HCT116 (cell line): Measurements from ENCODE around the gene BRAT1. TPM values are rescaled to one million over a fixed set of nuclear protein-coding genes. Genes with fewer than 3 reads are reported as not detected.

Source experiments
- ATAC-seq: fragments of 200-7000 bp; cut with Tn5 transposase; 2 replicates; pipeline ENCODE4 v1.9.1; 2020; ENCODE audit warnings: mild to moderate bottlenecking, moderate library complexity
- BruUV-seq: library from RNA; stranded (reverse); fragments of 400-500 nt; replicated peaks from 2 replicates; lab custom pipeline; 2021; lab: Mats Ljungman, UMichigan
- CTCF ChIA-PET: fragments of 300-600 bp; sonication (Branson Sonifier 250); formaldehyde crosslinking; loops from one replicate; lab custom pipeline; 2021; ENCODE audit warnings: antibody characterized with exemption; lab: Charles Lee
- POLR2A ChIA-PET: fragments of 300-600, 350-600 bp; sonication (Branson Sonifier 250); formaldehyde crosslinking; loops from one replicate; lab custom pipeline; 2021; ENCODE audit warnings: antibody characterized with exemption; lab: Charles Lee
- RAD21 ChIA-PET, 2 experiments: fragments of 300-600 bp; sonication (Branson Sonifier 250); formaldehyde crosslinking; loops; one replicate each; lab custom pipeline; 2023; ENCODE audit warnings: low total read pairs in 2 of 2; ENCODE audit not compliant: uncharacterized antibody in 2 of 2, unreplicated experiment in 2 of 2, low non-redundant PET in 1 of 2; lab: Charles Lee
- DNase-seq: peaks from one replicate; pipeline ENCODE4 v3.0.0-alpha.2; 2010; ENCODE audit warnings: low read depth, low spot score
- H2AFZ ChIP-seq: fragments of 200-600 bp; shearing (Covaris generic), sonication (generic); 2 replicates; pipeline ENCODE4 v1.6.1; 2017; ENCODE audit warnings: low read depth, mixed run types, mixed read lengths, antibody characterized with exemption, low read length; ENCODE audit not compliant: poor library complexity, severe bottlenecking
- H3K27ac ChIP-seq: 2 replicates; pipeline ENCODE4 v1.5.1; 2012; ENCODE audit warnings: low read depth, low read length
- H3K27me3 ChIP-seq: fragments of 200-600 bp; sonication (generic); 2 replicates; pipeline ENCODE4 v1.6.1; 2016; ENCODE audit warnings: mixed run types, low read length, mixed read lengths; ENCODE audit not compliant: insufficient read depth
- H3K36me3 ChIP-seq, 2 experiments: fragments of 200-500 bp in 1 of 2; fragments of 200-600 bp in 1 of 2; sonication (Bioruptor generic) in 1 of 2; sonication (generic) in 1 of 2; 2 replicates each; pipeline versions ENCODE4 v1.5.1 to v1.6.1; 2014 to 2016; ENCODE audit warnings: low read length in 2 of 2, inconsistent platforms in 1 of 2, mixed read lengths in 1 of 2, mixed run types in 1 of 2; ENCODE audit not compliant: insufficient read depth in 2 of 2, control insufficient read depth in 1 of 2
- H3K4me1 ChIP-seq, 2 experiments: fragments of 200-600 bp in 1 of 2; sonication (generic) in 1 of 2; 2 replicates each; pipeline versions ENCODE4 v1.5.1 to v1.6.1; 2012 to 2017; ENCODE audit warnings: low read length in 2 of 2, inconsistent platforms in 1 of 2, mild to moderate bottlenecking in 1 of 2, mixed read lengths in 1 of 2, mixed run types in 1 of 2, moderate library complexity in 1 of 2; ENCODE audit not compliant: insufficient read depth in 2 of 2, control insufficient read depth in 1 of 2
- H3K4me2 ChIP-seq: fragments of 200-600 bp; sonication (generic); 2 replicates; pipeline ENCODE4 v1.6.1; 2017; ENCODE audit warnings: mixed run types, low read length, mixed read lengths
- H3K4me3 ChIP-seq, 2 experiments: fragments of 200-600 bp in 1 of 2; sonication (generic) in 1 of 2; replicated peaks in 1 of 2; 2 replicates each; pipeline ENCODE4 v1.5.1; 2011 to 2016; ENCODE audit warnings: low read length in 2 of 2, control low read depth in 1 of 2, low read depth in 1 of 2, mild to moderate bottlenecking in 1 of 2, mixed read lengths in 1 of 2, mixed run types in 1 of 2
- H3K79me2 ChIP-seq: fragments of 200-600 bp; sonication (generic); 2 replicates; pipeline ENCODE4 v1.6.1; 2017; ENCODE audit warnings: mild to moderate bottlenecking, mixed run types, low read length, moderate library complexity, mixed read lengths; ENCODE audit not compliant: insufficient read depth
- H3K9ac ChIP-seq: fragments of 200-600 bp; sonication (generic); 2 replicates; pipeline ENCODE4 v1.6.1; 2016; ENCODE audit warnings: low read length, mixed read lengths
- H3K9me2 ChIP-seq: fragments of 200-600 bp; sonication (generic), shearing (Covaris generic); 2 replicates; pipeline ENCODE4 v1.6.1; 2017; ENCODE audit warnings: mixed run types, mild to moderate bottlenecking, moderate library complexity; ENCODE audit not compliant: insufficient read depth
- H3K9me3 ChIP-seq, 2 experiments: fragments of 200-500 bp in 1 of 2; fragments of 200-600 bp in 1 of 2; sonication (Bioruptor generic) in 1 of 2; sonication (generic) in 1 of 2; 2 replicates each; pipeline ENCODE4 v1.6.1; 2014 to 2017; ENCODE audit warnings: low read length in 2 of 2, mixed read lengths in 2 of 2, inconsistent platforms in 1 of 2, low read depth in 1 of 2, mild to moderate bottlenecking in 1 of 2, mixed run types in 1 of 2, moderate library complexity in 1 of 2; ENCODE audit not compliant: control insufficient read depth in 1 of 2, insufficient read depth in 1 of 2
- H4K20me1 ChIP-seq: fragments of 200-600 bp; sonication (generic), shearing (Covaris generic); 2 replicates; pipeline ENCODE4 v1.6.1; 2017; ENCODE audit warnings: mixed run types, mild to moderate bottlenecking, moderate library complexity; ENCODE audit not compliant: insufficient read depth
- ATF3 ChIP-seq: IDR thresholded peaks from 2 replicates; pipeline ENCODE4 v1.6.1; 2012
- CBX3 ChIP-seq: IDR thresholded peaks from 2 replicates; pipeline ENCODE4 v1.6.1; 2012; ENCODE audit warnings: low read depth
- CEBPB ChIP-seq: IDR thresholded peaks from 2 replicates; pipeline ENCODE4 v1.6.1; 2012; ENCODE audit warnings: low read depth
- ELF1 ChIP-seq: IDR thresholded peaks from 2 replicates; pipeline ENCODE4 v1.6.1; 2012; ENCODE audit warnings: low read depth, borderline replicate concordance
- EZH2 ChIP-seq: fragments of 200-600 bp; sonication (generic); IDR thresholded peaks from 2 replicates; pipeline ENCODE4 v1.6.1; 2017; ENCODE audit warnings: antibody characterized with exemption, mixed run types
- EZH2phosphoT487 ChIP-seq: fragments of 200-600 bp; IDR thresholded peaks from 2 replicates; pipeline ENCODE4 v1.6.1; 2018; ENCODE audit warnings: antibody characterized with exemption, borderline replicate concordance
- FOSL1 ChIP-seq: IDR thresholded peaks from 2 replicates; pipeline ENCODE4 v1.6.1; 2012; ENCODE audit warnings: low read depth
- POLR2A ChIP-seq: IDR thresholded peaks from 2 replicates; pipeline ENCODE4 v1.7.0; 2011; ENCODE audit warnings: borderline replicate concordance; ENCODE audit not compliant: insufficient read depth, insufficient read length; ENCODE audit errors: extremely low read depth
- POLR2AphosphoS5 ChIP-seq: IDR thresholded peaks from 2 replicates; pipeline ENCODE4 v1.6.1; 2011; ENCODE audit warnings: mild to moderate bottlenecking, low read depth, low read length, moderate library complexity
- RAD21 ChIP-seq: IDR thresholded peaks from 2 replicates; pipeline ENCODE4 v1.6.1; 2012; ENCODE audit warnings: low read depth, mild to moderate bottlenecking
- SIN3A ChIP-seq: IDR thresholded peaks from 2 replicates; pipeline ENCODE4 v1.6.1; 2012; ENCODE audit warnings: low read depth
- SP1 ChIP-seq: IDR thresholded peaks from 2 replicates; pipeline ENCODE4 v1.6.1; 2012; ENCODE audit warnings: low read depth
- TCF7L2 ChIP-seq: IDR thresholded peaks from 2 replicates; pipeline ENCODE4 v1.7.0; 2011; ENCODE audit warnings: borderline replicate concordance, inconsistent platforms; ENCODE audit not compliant: insufficient read depth, insufficient read length; ENCODE audit errors: extremely low read depth
- YY1 ChIP-seq: IDR thresholded peaks from 2 replicates; pipeline ENCODE4 v1.6.1; 2011; ENCODE audit warnings: low read length, low read depth, moderate library complexity, mild to moderate bottlenecking; ENCODE audit not compliant: insufficient replicate concordance; ENCODE audit errors: extremely low read depth
- ZBTB33 ChIP-seq: IDR thresholded peaks from 2 replicates; pipeline ENCODE4 v1.6.1; 2011; ENCODE audit warnings: mild to moderate bottlenecking, low read length, moderate library complexity; ENCODE audit not compliant: insufficient replicate concordance; ENCODE audit errors: extremely low read depth
- ZNF274 ChIP-seq: fragments of 200-500 bp; sonication (Bioruptor generic); IDR thresholded peaks from 2 replicates; pipeline ENCODE4 v1.6.1; 2014; ENCODE audit warnings: mild to moderate bottlenecking, low read depth, low read length, inconsistent platforms
- intact Hi-C: fragments of 100-400 bp; cut with micrococcal nuclease; formaldehyde crosslinking; loops from 2 replicates; pipeline ENCODE4 v1.10.0; 2022
- total RNA-seq: library from RNA; stranded (reverse); gene quantifications from one replicate; pipeline ENCODE4 v1.2.1, GENCODE V29; 2021; ENCODE audit not compliant: unreplicated experiment

Gene BRAT1
- total RNA-seq, 1 experiment from 2014 or later: 47.6 TPM

- CTCF ChIA-PET: no interaction called here
- H3K79me2 ChIP-seq: no peaks in the 10 kb centered on the region
- H4K20me1 ChIP-seq: no peaks in the 10 kb centered on the region
- TF ChIP-seq CBX3 (no peak), ELF1 (no peak), RAD21 (no peak), FOSL1 (no peak), TCF7L2 (no peak), EZH2 (no peak), POLR2AphosphoS5 (no peak), ZBTB33 (no peak), POLR2A (no peak), YY1 (no peak), ATF3 (no peak), SP1 (no peak), CEBPB (no peak), SIN3A (no peak), ZNF274 (no peak), EZH2phosphoT487 (no peak)
- TF ChIP-seq, all 23 proteins: peak for 0
- H3K9me2 ChIP-seq: no peaks in the 10 kb centered on the region
- ChIA-PET RAD21 (no interaction called here), POLR2A (no interaction called here)
- ATAC-seq: no peak
- H3K36me3 ChIP-seq: peaks cover 5 to 10% of the 10 kb centered on the region in 2 experiments; a peak in 1 of 4 replicates
- no peak overlapping the region for H3K4me2 ChIP-seq
- BruUV-seq: no TSS peak
- intact Hi-C loops: no loop called here
- H3K9ac ChIP-seq: no peak overlapping the region
- DNase-seq: no peak
- no peaks in the 10 kb centered on the region for H3K27me3 ChIP-seq
- H3K4me3 ChIP-seq: no peak overlapping the region
- no peak overlapping the region for H2AFZ ChIP-seq
- H3K27ac ChIP-seq: no peak overlapping the region
- H3K4me1 ChIP-seq: peaks cover 11 to 12% of the 10 kb centered on the region in 2 experiments
- no peaks in the 10 kb centered on the region for H3K9me3 ChIP-seq
Measured at GRCh38 chr7:2576742-2577491, 21.6 kb upstream of the BRAT1 start.
